Hair follicular keratinocyte (primary cell): ENCODE measurements around the gene JUN. TPM values are rescaled to one million over a fixed set of nuclear protein-coding genes. Genes with fewer than 3 reads are reported as not detected.

ENCODE experiments used
- total RNA-seq: library from RNA; depleted of rRNA; stranded (reverse); fragments of >200 nt; gene quantifications from 2 replicates; pipeline ENCODE4 v1.2.3, GENCODE V29; 2015

JUN gene
- total RNA-seq, result 80.9 and 108 TPM in 2 replicates

GRCh38 chr1:58783993-58784757 is at the start of gene JUN:
Gene JUN (minus strand): TSS chr1:58784047. CDS start chr1:58783070, 977 bp downstream.

Other genes starting within 250 kb of the JUN start
- 15.3 and 19.3 TPM in 2 replicates for gene OMA1, start 237.3 kb downstream of the JUN start, total RNA-seq
- gene TACSTD2, start 206.8 kb downstream of the JUN start, total RNA-seq, result 45.0 and 54.6 TPM in 2 replicates
- 7.6 and 9.8 TPM in 2 replicates for gene MYSM1, start 84.0 kb downstream of the JUN start, total RNA-seq